GM21529 (cell line): ENCODE measurements around the gene APOBEC3B.
A peak's percentile ranks its signal among the peaks of the same experiment; 100 is the strongest.
"Not testable (repeated sequence)": the region's sequence is repeated elsewhere in the genome, so short reads cannot be mapped to it uniquely, and the experiment has no call there.

Experiments used
- ATAC-seq: cut with Tn5 transposase; IDR thresholded peaks from one replicate; pipeline ENCODE4 v1.9.1; 2021; ENCODE audit not compliant: unreplicated experiment

Gene APOBEC3B

DNA sequence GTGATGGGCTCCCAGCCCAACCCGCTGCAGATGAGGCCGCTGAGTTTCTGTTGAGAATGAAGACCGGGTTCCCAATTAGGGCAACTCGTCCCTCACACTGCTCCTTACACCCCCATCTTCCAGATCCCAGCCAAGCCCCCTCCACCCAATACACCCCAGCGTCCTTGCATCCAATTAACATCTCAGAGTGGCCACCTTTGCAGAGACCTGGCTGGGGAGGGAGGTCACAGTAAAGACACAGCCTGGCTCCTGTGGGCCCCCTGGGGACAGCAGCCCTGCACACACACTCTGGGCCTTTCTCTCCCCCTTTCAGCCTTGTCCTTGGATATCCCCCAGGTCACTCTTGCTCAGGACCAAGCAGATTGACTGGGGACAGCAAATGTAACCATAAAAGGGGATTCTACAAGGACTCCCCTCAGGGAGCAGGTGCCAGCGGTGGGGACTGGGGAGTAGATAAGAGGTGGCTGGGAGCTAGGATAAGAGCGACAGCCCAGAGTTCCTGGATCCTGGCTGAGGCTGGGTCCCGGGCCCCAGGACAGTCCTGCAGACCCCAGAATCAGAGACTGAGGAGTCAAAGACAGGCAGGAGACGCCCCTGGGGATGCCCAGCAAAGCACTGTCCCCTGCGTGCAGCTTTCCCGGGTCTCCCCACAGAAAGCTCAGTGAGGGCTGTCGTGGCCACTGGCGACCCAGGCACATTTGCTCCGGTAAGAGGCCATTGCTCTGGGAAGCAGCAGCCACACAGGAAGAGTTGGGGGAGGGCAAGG, 16.4 kb upstream of the APOBEC3B start:
- no peak for ATAC-seq

DNA sequence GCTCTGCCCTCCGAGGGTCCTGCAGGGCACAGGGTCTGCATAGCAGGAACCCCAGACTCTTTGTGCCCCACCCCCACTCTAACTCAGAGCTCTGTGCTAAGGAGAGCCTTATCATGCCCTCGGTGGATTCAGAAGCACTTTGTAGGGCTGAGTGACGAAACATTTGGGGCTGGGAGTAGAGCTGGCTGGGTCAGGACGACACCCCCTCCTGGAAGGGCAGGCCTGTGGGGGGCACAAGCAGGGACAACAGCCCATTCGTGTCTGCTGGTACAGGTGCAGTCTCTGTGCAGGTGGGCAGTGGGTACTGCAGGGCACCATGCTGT, 15.8 kb upstream of the APOBEC3B start:
- ATAC-seq: no peak

DNA sequence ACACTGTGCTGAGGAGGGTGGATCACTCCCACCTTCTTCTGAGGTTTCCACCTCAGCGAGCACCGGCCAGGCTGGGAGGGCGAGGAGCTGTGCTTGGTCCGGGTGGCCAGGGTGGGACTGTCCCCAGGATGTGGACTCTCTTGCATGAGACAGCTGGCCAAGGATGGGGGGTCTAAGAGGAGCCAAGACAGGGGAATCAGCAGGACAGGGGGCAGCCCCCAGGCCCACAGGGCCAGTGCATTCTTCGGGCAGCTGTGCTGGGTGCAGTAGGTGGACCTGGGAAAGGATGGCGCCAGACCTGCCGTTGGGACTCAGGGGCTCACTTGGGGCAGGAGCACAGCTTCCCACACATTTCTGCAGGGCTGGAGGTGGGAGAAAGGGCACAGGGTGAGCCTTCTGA, 15.2 kb upstream of the APOBEC3B start:
- ATAC-seq: no peak

DNA sequence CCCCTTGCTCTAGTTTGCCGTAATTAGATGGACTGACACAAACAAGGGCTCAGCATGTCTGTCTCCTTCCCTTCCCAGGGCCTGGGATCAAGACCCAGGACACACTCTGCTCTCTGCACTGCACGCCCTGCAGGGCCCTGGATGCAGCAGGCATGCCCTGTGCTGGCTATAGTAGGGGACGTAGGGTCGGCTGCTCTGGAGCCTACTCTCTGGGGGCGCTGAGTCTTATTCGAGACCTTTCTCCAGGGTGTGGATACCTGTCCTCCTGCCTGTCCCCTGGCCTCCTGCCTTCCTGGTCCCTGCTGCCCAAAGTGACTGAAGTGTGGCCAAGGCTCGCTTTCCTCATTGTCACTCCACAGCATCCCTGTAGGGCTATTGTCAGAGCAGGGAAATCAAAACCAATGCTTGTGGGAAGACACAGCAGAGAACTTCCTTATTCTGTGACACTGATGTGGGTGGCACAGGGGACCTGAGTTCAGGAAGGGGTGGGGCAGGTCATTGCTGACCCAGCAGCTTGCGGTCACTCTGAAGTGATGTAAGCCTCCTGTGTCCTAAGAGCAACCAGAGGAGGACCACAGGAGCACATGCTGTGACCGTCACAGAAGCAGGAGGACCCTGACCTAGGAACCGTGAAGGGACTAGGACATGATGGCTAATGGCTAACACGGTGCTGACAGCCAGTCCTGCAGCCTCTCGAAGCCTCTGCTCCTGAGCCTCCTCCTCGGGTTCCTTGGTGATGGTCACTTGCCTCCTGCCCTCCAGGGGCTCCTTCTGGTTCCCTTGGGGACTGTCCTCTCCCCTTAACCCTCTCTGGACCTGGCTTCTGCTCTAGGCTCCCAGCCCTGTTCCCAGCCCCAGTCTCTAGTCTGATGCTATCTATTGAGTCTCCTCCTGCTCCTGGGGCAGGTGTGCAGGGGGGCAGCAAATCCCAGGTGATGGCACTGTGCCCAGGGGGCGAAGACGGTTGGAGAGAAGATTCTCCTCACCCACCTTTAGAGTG, 14.4 kb upstream of the APOBEC3B start:
- ATAC-seq: no peak

DNA sequence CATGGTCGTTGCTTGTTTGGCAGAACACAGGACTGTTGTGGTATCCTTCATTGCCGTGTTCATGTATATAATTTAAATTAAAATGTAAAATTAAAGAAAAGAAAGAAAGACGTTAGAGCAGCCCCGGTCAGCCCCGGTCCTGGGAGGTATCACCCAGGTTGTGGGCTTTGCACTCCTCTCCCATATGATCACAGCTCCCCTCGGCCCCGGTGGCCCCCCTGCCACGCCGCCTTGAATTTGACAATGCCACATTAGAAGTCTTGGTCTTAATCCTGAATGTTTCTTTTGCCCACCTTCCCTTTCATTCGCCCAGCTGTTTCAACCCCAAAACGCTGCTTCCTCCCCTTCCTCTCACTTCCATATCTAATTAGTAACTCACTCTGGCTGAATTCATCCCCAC, 13.3 kb upstream of the APOBEC3B start:
- ATAC-seq: no peak

DNA sequence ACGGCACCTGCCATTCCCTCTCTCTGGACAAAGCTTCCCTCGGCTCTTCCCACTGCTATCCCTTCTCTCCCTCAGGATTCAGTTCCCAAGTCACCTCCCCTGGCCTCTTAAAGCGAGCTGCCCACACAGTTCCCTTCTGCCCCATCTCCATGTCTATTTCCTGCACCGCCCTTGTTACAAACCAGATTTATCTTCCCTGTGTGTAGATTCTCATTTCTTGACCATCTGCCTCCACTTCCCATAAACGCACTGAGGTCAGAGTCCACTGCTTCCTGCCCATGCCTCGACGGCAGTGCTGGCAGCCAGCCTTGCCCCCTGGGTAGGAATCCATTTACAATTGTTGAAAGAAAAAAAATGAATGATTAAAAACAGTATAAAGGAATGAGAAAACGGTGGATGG, 11.6 kb upstream of the APOBEC3B start:
- no peak for ATAC-seq

DNA sequence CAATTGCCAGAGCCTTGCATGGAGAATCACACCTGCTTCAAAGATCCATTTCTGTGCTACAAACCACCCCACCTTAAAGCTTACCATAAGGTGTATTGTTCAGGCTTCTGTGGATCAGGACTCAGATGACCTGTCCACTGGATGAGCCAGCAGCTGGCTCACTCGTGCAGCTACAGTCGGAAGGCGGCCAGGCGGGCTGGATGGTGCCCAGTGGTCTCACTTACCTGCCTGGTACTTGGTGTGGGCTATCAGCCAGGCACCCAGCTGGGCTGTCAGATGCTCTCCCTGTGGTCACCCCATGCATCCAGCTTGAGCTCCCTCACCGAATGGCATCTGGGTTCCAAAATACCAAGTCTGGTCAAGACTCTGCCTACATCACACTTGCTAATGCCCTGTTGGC, 10.9 kb upstream of the APOBEC3B start:
- ATAC-seq: no peak

DNA sequence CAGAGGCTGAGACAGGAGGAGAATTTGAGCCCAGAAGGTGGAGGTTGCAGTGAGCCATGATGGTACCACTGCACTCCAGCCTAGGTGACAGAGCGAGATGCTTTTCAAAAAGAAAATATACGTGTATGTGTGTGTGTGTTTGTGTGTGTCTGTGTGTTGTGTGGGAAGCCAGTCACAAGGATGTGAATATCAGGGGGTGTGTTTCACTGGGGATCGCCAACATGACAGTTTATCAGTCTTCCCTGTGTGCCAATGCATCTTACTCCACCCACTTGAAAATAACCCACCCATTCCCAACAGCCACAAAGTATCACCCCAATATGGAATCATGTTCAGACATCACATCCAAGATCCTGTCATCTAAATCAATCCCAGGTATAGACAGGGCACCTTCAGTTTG, 10.4 kb upstream of the APOBEC3B start:
- ATAC-seq: no peak

DNA sequence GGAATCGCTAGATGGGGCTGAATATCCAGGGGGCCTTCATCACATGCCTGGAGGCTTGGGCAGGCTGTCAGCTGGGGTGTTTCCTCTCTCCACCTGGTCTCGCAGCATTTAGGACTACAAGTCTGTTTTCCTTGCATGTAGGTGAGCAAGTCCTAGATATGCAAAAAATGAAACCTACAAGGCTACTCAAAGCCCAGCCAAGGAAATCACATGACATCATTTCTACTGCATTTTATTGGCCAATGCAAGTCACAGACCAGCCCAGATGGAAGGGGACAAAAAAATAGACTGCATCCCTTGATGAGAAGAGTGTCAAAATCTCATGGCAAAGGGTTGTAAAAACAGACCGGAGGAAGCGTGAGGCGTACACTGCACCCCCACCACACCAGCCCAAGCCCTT, 9.6 kb upstream of the APOBEC3B start:
- ATAC-seq: no peak

DNA sequence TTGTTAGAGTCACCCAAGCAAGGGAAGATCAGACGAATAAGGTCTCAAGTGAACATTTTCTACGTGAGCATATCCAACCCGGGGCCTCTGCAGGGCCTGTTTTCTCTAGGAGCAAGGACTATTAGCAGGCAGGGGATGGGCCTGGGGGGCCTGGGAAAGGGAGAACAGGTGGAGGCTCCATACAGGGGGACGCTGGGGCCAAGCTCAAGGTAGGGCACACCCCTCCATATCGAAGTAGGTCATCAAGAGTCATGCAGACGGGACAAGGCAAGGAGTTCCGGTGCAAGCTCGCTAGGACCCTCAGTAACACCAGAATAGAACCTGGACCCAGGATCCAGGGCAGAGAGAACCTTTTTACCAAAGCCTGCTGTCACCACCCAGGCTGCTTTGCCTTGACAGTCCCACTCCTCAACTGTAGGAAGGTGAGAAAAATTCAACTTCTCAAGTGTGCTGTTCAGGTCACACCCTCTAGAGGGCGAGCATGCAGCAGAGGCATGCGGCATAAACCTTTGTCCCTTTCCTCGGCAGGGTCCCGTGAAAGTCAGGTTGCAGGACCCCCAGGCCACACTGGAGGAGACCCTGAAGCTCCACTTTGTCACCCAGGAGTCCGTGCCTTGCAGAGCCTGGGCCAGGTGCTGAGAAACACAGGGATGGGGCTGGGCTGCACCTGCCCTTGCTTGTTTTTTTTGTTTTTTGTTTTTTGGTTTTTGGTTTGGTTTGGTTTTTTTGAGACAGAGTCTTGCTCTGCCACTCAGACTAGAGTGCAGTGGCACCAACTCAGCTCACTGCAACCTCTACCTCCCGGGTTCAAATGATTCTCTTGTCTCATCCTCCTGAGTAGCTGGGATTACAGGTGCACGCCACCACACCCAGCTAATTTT, 8.6 kb upstream of the APOBEC3B start:
- peak; percentile 51 for ATAC-seq

DNA sequence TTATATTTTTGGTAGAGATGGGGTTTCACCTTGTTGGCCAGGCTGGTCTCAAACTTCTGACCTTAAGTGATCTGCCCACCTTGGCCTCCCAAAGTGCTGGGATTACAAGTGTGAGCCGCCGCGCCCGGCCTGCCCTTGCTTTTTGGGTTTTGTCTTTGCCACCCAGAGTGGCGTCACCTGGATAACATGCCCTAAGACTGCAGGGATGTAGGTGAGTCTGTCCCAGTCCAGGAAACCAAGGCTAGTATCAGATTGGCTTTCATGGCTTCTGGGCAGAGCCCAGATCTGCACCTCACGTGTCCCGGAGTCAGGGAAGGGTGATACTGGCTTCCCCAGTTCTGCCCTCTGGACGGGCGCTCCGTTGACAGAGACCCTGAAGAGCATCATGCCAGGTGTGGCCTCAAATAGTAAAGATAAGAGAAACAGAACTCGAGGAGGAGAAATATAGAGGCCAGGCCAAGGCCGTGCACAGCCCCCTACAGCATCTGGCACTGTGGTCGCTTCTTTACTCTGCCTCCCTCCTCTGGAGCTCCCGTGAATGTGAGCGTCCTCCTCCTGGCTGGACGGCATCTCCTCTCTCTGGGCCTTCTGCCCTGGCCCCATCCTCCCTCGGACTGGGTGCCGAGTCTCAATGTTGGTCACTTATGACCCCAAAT, 7.8 kb upstream of the APOBEC3B start:
- ATAC-seq: no peak

DNA sequence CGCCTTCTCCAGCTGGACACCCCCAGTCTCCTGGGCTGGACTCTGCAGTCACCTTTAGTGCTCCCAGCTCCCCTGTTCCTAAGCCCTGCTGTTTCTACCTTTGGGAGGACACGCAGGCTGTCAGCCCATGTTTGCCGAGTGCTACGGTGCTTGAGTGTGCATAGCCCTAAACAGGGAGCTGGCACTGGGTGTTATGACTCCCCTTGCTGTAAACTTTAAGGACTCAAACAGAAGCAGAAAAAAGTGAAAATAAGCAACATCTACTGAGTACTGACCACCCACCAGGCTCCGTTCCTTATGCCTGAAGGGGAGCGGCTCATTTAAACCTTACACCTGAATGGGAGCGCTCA, 7.3 kb upstream of the APOBEC3B start:
- no peak for ATAC-seq

DNA sequence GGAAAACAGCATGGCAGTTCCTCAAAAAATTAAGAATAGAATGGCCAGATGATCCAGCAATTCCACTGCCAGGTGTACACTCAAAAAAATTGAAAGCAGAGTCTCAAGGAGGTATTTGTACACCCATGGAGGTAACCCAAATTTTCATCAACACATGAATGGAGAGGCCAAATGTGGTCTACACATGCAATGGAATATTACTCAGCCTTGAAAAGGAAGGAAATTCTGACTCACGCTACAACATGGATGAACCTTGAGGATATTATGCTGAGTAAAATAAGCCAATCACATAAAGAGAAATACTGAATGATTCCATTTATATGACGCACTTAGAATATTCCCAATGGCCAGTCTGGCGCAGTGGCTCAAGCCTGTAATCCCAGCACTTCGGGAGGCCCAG, 4.9 kb upstream of the APOBEC3B start:
- not testable (repeated sequence) for ATAC-seq

DNA sequence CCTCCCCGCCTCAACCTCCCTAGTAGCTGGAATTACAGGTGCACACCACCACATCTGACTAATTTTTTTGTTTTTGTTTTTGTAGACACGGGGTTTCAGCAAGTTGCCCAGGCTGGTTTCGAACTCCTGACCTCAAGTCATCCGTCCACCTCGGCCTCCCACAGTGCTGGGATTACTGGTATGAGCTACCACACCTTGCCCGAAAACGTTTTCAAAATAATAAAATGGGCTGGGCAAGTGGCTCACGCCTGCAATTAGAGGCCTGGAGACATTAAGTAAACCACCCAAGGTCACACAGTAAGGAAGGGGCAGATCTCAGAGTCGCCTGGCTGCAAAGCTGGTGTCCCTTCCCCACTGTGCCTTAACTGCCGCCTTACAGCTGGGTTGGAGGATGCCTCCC, 1.6 kb upstream of the APOBEC3B start:
- ATAC-seq: not testable (repeated sequence)

DNA sequence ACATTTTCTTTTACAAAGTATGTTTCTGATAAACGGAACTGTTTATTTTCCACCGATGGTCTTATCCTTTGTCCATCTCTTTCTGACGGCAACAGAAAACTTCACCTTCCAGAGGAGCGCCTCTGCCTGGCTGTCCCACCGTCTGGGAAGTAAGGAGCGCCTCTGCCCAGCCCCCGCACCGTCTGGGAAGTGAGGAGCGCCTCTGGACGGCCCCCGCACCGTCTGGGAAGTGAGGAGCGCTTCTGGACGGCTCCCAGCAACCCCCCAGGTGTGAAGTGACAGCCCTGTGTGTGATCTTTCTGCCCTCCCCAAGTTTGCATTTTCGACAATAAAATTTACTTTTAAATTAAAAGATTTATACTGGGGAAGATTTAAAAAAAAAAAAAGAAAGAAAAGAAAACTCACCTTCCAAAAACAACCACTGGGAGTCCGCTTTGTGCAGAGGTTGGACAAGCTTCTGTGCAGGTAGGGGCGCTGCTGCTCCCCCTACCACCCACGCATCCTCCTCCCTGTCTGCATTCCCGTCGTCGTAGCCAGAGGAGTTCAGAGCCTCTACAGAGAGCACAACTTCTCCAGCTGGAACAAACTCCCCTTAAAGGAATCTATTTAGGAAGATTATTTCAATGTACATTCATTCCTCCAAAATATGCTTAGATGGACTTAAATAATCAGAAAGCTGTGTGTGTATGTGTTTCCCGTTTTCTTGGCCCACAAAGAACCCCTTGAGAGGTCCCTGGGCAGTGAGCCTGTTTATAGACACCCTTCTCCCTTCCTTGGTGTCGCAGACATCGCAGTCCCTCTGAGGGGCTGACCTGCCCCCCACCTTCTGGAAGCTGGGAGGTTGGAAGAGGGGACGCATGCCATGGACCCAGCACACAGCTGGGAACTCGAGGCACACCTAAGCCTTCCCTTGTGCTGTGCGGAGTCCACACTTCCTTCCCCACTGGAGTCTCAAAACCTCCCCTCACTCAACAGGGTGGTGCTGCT, 849 bp upstream of the APOBEC3B start:
- ATAC-seq: no peak

DNA sequence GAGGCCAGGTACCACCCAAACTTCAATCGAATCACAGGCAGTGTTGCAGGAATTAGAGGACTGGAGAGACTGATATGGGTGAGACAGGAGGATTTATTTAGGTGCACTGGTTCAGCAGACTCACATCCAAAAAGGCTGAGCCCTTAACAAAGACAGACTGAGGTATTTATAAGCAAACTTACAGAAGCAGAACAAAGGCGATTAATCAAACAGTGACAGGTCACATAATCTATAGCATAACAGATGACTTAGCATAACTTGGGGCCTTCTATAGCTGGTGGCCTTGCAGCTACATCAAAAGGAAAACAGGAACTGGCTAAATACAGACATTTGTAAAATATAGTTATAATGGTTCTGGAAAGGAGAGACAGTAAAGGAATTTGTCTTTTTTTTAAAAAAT, 2.1 kb downstream of the APOBEC3B start:
- no peak for ATAC-seq

DNA sequence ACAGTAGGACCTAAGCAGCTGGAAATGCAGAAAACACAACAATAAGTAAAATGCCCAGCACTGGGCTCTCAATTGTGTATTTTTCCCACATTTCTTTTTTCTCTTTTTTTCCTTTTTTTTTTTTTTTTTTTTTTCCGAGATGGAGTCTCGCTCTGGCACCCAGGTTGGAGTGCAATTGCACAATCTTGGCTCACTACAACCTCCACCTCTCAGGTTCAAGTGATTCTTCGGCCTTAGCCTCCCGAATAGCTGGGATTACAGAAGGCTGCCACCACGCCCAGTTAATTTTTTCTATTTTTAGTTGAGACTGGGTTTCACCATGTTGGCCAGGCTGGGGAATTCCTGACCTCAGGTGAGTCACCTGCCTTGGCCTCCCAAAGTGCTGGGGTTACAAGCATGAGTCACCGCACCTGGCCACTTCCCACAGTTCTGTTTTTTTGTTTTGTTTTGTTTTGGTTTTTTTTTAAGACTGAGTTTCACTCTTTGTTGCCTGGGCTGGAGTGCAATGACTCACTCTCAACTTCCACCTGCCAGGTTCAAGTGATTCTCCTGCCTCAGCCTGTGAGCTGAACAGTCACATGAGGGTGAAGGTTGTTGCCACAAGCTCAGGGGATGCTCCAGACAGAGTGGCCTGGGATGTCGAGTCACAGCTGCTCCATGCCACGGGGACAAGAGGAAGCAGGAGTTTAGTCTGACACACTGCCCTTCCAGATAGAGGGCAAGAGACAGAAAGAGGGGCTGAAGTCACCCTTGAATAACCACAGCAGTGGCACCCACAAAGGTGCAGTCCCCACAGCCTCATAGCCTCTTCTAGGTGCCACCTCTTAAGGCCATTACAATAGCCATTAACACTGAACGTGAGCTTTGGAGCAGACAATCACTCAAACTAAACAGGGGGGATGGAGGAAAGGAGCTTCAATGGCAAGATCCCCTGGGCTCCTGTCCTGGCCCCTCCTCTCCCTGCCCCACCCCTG, 2.9 kb downstream of the APOBEC3B start:
- peak; percentile 66 for ATAC-seq

DNA sequence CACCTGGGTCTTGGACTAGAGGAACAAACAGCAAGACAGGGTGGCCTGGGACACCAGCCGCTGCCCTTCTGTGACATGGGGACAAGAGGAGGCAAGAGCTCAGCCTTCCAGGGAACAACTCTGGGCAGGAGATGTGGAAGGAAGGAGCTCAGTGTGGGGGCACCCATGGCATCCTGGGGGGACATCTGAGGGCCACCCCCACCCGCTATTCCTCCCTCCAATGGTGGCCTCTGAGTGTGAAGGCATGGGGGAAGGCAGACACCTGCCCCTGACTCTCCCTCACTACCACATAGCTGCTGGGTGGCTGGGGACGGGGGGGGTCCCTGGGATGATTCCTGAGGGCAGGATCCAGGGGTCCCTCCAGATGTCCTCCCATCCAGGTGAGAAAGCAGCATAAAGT, 4.5 kb downstream of the APOBEC3B start:
- ATAC-seq: no peak
